ENCODE data around the gene USF2. TPM values are rescaled to one million over a fixed set of nuclear protein-coding genes. Genes with fewer than 3 reads are reported as not detected.

Gene USF2
- total and polyA plus RNA-seq, 2 of the 8 experiments (the other 6 are each of a cell fraction or from before 2014, with no cell fraction given), result 74.1 to 109 TPM

GRCh38 chr19:35287713-35288112 lies 19.0 kb downstream of the USF2 start (continued):
- TF ChIP-seq, protein P1, sequence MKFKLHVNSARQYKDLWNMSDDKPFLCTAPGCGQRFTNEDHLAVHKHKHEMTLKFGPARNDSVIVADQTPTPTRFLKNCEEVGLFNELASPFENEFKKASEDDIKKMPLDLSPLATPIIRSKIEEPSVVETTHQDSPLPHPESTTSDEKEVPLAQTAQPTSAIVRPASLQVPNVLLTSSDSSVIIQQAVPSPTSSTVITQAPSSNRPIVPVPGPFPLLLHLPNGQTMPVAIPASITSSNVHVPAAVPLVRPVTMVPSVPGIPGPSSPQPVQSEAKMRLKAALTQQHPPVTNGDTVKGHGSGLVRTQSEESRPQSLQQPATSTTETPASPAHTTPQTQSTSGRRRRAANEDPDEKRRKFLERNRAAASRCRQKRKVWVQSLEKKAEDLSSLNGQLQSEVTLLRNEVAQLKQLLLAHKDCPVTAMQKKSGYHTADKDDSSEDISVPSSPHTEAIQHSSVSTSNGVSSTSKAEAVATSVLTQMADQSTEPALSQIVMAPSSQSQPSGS (IDR thresholded peaks at IDR 0.05; ENCODE audit: low read length), result no peak
- TF ChIP-seq CHD1 (IDR thresholded peaks at IDR 0.05; ENCODE audit: low read depth, low read length), result no peak
- TF ChIP-seq JUN (IDR thresholded peaks at IDR 0.05; ENCODE audit: low read depth, low read length), result no peak
- no peak for TF ChIP-seq FOSL1 (IDR thresholded peaks at IDR 0.05; ENCODE audit: insufficient read depth, low read depth, low read length)

Measured in H1 (cell line).